GM19035 (cell line): ENCODE results near the gene CCDC88A.

Experiments used
- ATAC-seq: cut with Tn5 transposase; IDR thresholded peaks from one replicate; pipeline ENCODE4 v1.9.1; 2021; ENCODE audit not compliant: unreplicated experiment

Gene CCDC88A

GRCh38 chr2:55422876-55423665, 3.4 kb upstream of the CCDC88A start:
- no peak for ATAC-seq

GRCh38 chr2:55421326-55421725, 1.7 kb upstream of the CCDC88A start:
- no peak for ATAC-seq

- ATAC-seq = no peak
These were observed 1.2 kb upstream of the CCDC88A start for GRCh38 chr2:55420871-55421270.

- no peak for ATAC-seq
These were observed 726 bp upstream of the CCDC88A start for GRCh38 chr2:55420439-55420725.

- no peak for ATAC-seq
These were observed 400 bp downstream of the CCDC88A start for GRCh38 chr2:55419233-55419678.

- ATAC-seq = no peak
These were observed 984 bp downstream of the CCDC88A start for GRCh38 chr2:55418512-55419232.

- ATAC-seq = no peak
These were observed 1.6 kb downstream of the CCDC88A start for GRCh38 chr2:55418072-55418471.

- no peak for ATAC-seq
These were observed 2.7 kb downstream of the CCDC88A start for GRCh38 chr2:55416786-55417568.

- ATAC-seq = no peak
These were observed 4.4 kb downstream of the CCDC88A start for GRCh38 chr2:55415300-55415699.

GRCh38 chr2:55408918-55409868, 10.5 kb downstream of the CCDC88A start:
- ATAC-seq = no peak

GRCh38 chr2:55408098-55408882, 11.4 kb downstream of the CCDC88A start:
- no peak for ATAC-seq

- no peak for ATAC-seq
These were observed 14.5 kb downstream of the CCDC88A start for GRCh38 chr2:55405116-55405515.

GRCh38 chr2:55403256-55403998, 16.2 kb downstream of the CCDC88A start:
- no peak for ATAC-seq

- no peak for ATAC-seq
These were observed 18.5 kb downstream of the CCDC88A start for GRCh38 chr2:55401124-55401523.

GRCh38 chr2:55400332-55400731, 19.3 kb downstream of the CCDC88A start:
- no peak for ATAC-seq

GRCh38 chr2:55399815-55400214, 19.8 kb downstream of the CCDC88A start:
- no peak for ATAC-seq

- no peak for ATAC-seq
These were observed 23.7 kb downstream of the CCDC88A start for GRCh38 chr2:55395724-55396605.

GRCh38 chr2:55391615-55392242, 27.9 kb downstream of the CCDC88A start:
- ATAC-seq = no peak
